ENCODE measurements around the gene BLOC1S1.

The BLOC1S1 gene

DNA sequence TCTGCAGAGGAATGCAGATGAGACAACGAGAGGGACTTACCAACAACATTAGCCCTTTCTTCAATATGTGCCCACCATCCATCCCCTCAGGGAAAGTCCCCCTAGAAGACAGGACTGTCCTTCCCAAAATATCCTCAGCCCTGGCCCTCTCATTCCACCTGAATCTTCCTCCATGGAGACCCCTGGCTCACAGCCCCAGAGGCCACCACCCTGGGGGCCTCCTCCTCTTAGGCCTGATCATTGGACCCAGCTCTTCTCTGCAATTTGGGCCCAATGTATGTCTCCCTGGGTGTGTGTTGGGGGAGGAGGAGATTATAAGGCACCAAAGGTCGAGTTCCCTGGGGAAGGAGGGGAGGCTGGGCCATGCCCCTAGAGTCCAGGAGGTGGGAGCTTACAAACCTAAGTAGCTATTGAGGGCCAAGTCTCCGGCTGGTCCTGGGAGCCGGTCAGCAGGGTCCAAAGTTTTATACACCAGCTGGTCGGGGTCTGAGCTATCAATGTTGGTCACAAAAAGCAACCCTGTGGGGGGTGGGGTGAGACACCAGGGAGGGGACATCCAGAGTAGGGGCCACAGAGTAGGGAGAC lies 16.3 kb upstream of the BLOC1S1 start:
- H3K4me3 ChIP-seq (ENCODE audit: low read depth, low read length), result no peak overlapping the region
- no peak for DNase-seq
- no peaks in the 10 kb centered on the region for H3K9me3 ChIP-seq (ENCODE audit: severe bottlenecking)
- H3K36me3 ChIP-seq, result 0 out of 2 replicates have a peak, but pooled peaks cover 3% of the 10 kb centered on the region
- no peak overlapping the region for H3K27ac ChIP-seq
- TF ChIP-seq, protein P1, sequence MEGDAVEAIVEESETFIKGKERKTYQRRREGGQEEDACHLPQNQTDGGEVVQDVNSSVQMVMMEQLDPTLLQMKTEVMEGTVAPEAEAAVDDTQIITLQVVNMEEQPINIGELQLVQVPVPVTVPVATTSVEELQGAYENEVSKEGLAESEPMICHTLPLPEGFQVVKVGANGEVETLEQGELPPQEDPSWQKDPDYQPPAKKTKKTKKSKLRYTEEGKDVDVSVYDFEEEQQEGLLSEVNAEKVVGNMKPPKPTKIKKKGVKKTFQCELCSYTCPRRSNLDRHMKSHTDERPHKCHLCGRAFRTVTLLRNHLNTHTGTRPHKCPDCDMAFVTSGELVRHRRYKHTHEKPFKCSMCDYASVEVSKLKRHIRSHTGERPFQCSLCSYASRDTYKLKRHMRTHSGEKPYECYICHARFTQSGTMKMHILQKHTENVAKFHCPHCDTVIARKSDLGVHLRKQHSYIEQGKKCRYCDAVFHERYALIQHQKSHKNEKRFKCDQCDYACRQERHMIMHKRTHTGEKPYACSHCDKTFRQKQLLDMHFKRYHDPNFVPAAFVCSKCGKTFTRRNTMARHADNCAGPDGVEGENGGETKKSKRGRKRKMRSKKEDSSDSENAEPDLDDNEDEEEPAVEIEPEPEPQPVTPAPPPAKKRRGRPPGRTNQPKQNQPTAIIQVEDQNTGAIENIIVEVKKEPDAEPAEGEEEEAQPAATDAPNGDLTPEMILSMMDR (IDR thresholded peaks at IDR 0.05; ENCODE audit: low read depth, low read length), result no peak
- no peaks in the 10 kb centered on the region for H3K27me3 ChIP-seq (ENCODE audit: insufficient read depth, low read depth, severe bottlenecking)

DNA sequence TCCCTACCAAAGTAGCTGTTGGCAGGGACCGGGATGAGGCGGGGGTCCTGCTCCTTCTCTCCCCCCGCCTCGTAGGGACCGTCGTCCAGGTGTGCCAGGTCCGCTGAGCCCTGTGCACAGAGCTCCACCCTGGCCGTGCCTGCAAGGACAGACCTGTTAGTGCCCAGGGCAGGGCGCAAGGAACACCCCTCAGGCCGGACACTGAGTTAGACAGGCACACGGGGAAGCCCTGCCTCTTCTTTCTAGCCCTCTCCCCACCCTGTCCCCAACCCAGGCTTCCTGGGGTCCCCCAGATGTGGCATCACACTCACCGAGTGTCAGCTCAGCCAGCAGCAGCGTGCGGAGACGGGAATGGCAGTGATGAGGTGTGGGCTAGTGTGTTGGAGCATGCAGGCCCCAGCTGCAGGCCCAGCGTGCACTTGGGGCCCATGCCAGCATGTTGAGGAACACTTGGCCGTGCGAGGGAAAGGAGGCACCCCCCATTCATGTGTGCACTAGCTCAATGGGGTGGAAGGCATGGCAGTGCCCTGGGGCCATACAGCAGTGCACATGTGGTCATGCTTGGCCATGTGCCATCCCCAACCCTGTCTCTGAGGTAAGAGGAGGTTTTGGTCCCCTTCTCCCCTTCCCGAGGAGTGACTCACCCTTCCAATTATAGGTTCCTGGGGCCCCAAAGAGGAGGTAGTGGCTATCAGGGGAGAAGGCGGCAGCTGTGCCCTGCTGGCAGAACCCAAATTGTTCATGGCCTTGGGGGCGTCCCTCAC lies 15.4 kb upstream of the BLOC1S1 start:
- TF ChIP-seq, protein P1 (IDR thresholded peaks at IDR 0.05; ENCODE audit: low read depth, low read length), result no peak
- Histone ChIP-seq H3K9me3 (ENCODE audit: severe bottlenecking) (no peaks in the 10 kb centered on the region), H3K27ac (no peak overlapping the region), H3K4me3 (ENCODE audit: low read depth, low read length) (no peak overlapping the region), H3K27me3 (ENCODE audit: insufficient read depth, low read depth, severe bottlenecking) (no peaks in the 10 kb centered on the region), H3K36me3 (0 out of 2 replicates have a peak, but pooled peaks cover 3% of the 10 kb centered on the region)
- no peak for DNase-seq

DNA sequence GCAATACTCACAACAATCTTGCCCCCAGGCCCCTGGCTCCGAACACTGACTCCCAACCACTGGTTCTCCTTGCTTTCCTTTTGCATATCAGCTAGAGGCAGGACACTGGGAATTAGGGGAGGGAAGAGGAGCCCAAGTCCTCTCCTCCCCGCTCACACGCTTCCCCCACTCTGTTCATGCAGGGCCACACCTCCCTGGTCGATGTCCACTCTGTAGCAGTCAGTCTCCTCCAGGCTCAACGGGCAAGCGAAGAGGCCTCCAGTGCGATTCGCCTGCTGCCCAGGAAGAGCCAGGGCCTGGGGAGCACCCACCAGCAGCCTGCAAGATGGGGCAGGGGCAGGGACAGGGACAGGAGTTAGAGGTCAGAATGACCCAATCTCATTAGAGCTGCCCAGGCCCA lies 13.0 kb upstream of the BLOC1S1 start:
- Histone ChIP-seq H3K9me3 (ENCODE audit: severe bottlenecking) (no peaks in the 10 kb centered on the region), H3K27me3 (ENCODE audit: insufficient read depth, low read depth, severe bottlenecking) (no peaks in the 10 kb centered on the region), H3K4me3 (ENCODE audit: low read depth, low read length) (no peak overlapping the region), H3K27ac (no peak overlapping the region), H3K36me3 (no peaks in the 10 kb centered on the region)
- no peak for DNase-seq
- TF ChIP-seq, protein P1 (IDR thresholded peaks at IDR 0.05; ENCODE audit: low read depth, low read length), result no peak

DNA sequence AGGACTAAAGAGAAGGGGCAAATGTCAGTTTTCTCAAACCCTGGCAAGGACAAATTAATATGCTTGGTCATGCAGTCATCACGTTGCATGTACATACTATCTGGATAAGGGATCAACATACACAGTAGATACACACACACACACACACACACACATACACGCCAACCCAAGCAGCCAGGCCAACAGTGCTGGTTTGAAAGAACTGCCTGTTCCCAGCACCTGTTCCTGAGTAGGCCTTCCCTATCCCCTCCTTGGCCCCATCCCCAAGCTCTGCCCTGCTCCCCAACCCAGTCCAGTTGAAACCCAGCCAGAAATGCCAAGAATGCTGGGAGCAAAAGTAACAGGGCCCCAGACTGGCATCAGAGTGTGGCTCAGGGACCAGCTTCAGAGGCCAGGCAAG lies 12.6 kb upstream of the BLOC1S1 start:
- H3K4me3 ChIP-seq (ENCODE audit: low read depth, low read length), result no peak overlapping the region
- no peaks in the 10 kb centered on the region for H3K27me3 ChIP-seq (ENCODE audit: insufficient read depth, low read depth, severe bottlenecking)
- H3K36me3 ChIP-seq, result no peaks in the 10 kb centered on the region
- no peaks in the 10 kb centered on the region for H3K9me3 ChIP-seq (ENCODE audit: severe bottlenecking)
- no peak overlapping the region for H3K27ac ChIP-seq
- TF ChIP-seq, protein P1 (IDR thresholded peaks at IDR 0.05; ENCODE audit: low read depth, low read length), result no peak
- no peak for DNase-seq

DNA sequence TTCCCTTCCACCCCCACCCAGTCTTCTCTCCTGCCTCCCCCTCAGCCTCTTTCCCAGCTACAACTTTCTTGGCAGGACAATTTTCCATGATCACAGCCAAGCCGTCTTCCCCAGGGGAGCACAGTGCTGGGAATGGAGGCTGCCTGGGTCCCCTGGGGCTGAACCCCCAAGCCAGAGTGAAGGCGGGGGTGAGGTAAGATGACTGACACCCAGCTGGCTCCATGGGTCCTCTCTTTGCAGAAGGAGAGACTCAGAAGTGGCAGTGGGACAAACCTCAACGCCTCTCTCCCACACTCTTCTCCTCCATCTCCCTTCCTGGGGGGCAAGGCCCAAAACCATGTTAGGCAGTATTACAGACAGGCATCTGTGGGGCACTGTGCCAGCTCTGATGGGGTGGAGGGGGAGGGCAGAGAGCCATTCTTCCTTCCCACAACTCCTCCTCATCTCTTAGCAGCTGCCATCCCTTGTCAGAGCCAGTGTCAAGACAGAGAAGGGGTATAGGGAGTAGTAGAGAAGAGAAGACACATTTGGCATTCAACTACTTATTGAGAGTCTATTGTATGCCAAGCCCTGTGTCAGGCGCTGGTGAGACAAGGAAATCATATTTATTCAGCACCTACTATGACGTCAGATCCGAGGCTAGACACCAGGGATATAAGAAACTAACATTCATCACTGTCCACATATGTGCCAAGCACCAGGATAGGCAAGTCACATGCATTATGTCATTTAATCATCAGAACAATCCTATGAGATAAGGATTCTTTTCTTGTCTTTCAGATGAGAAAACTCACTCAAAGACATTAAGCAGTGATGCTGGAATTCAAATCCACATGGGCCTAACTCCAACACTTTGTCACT lies 11.7 kb upstream of the BLOC1S1 start:
- Histone ChIP-seq H3K36me3 (no peaks in the 10 kb centered on the region), H3K4me3 (ENCODE audit: low read depth, low read length) (no peak overlapping the region), H3K27me3 (ENCODE audit: insufficient read depth, low read depth, severe bottlenecking) (no peaks in the 10 kb centered on the region), H3K9me3 (ENCODE audit: severe bottlenecking) (no peaks in the 10 kb centered on the region), H3K27ac (no peak overlapping the region)
- TF ChIP-seq, protein P1 (IDR thresholded peaks at IDR 0.05; ENCODE audit: low read depth, low read length), result no peak
- DNase-seq, result no peak

Data from WERI-Rb-1 (cell line).